H1 (cell line): ENCODE data around the gene TEAD1. TPM values are rescaled to one million over a fixed set of nuclear protein-coding genes. Genes with fewer than 3 reads are reported as not detected.

Experiments
- FOSL1 ChIP-seq: IDR thresholded peaks from 2 replicates; pipeline ENCODE4 v1.6.1; 2011; ENCODE audit warnings: mild to moderate bottlenecking, low read depth, low read length, moderate library complexity; ENCODE audit not compliant: insufficient read depth
- SIX5 ChIP-seq: IDR thresholded peaks from 2 replicates; pipeline ENCODE4 v1.6.1; 2011; ENCODE audit warnings: mild to moderate bottlenecking, low read depth, low read length
- ZNF274 ChIP-seq: IDR thresholded peaks from 2 replicates; pipeline ENCODE4 v1.7.0; 2012; ENCODE audit warnings: low read length, borderline replicate concordance; ENCODE audit errors: extremely low read depth
- polyA plus RNA-seq, 7 experiments: library from polyadenylated mRNA; depleted of rRNA in 3 of 7; stranded (reverse) in 5 of 7; unstranded in 2 of 7; fragments of >200 nt in 5 of 7; fragments of 200-250 nt in 2 of 7; gene quantifications; 1 replicate in 5 of 7; 2 replicates in 1 of 7; 4 replicates in 1 of 7; pipeline versions ENCODE4 v1.2.1 to v1.2.3, GENCODE V29; 2011 to 2013; ENCODE audit warnings: missing spikeins in 2 of 7, mixed read lengths in 2 of 7
- total RNA-seq: library from RNA; stranded (reverse); fragmentation: NEBNext Ultra II Directional; extraction: Animal tissue kit (Norgen Biotek cat#: 25700); gene quantifications from 2 replicates; pipeline ENCODE4 v1.2.1, GENCODE V29; 2021

TEAD1 gene
- total and polyA plus RNA-seq, 2 of the 8 experiments (the other 6 are each of a cell fraction or from before 2014, with no cell fraction given): 15.6 to 67.4 TPM

- TF ChIP-seq ZNF274 (no peak), FOSL1 (no peak), SIX5 (no peak)
These were observed 33.0 kb upstream of the TEAD1 start (continued) for GRCh38 chr11:12640926-12641849.
